Skeletal muscle tissue (tissue), 4 donors: ENCODE measurements around the gene FLYWCH1. TPM values are rescaled to one million over a fixed set of nuclear protein-coding genes. Genes with fewer than 3 reads are reported as not detected.
"Not testable (repeated sequence)": the region's sequence is repeated elsewhere in the genome, so short reads cannot be mapped to it uniquely, and the experiment has no call there.

Experiments used
- H3K27ac ChIP-seq: one replicate; pipeline ENCODE4 v1.7.0; 2013; ENCODE audit warnings: mild to moderate bottlenecking, low read depth, low read length, inconsistent platforms
- H3K27me3 ChIP-seq, 3 donors: one replicate each; pipeline ENCODE4 v1.7.0; 2013; ENCODE audit warnings: low read length in 3 of 3; ENCODE audit not compliant: control insufficient read depth in 3 of 3, insufficient read depth in 3 of 3
- H3K36me3 ChIP-seq, 3 donors: one replicate each; pipeline ENCODE4 v1.7.0; 2013; ENCODE audit warnings: low read length in 3 of 3; ENCODE audit not compliant: control insufficient read depth in 3 of 3, insufficient read depth in 3 of 3
- H3K4me1 ChIP-seq, 3 donors: one replicate each; pipeline ENCODE4 v1.7.0; 2013; ENCODE audit warnings: low read length in 3 of 3, mild to moderate bottlenecking in 3 of 3; ENCODE audit not compliant: control insufficient read depth in 3 of 3, insufficient read depth in 3 of 3
- H3K4me3 ChIP-seq, 3 donors: one replicate each; pipeline ENCODE4 v1.7.0; 2013; ENCODE audit warnings: low read length in 3 of 3
- H3K9ac ChIP-seq, 3 donors: one replicate each; pipeline ENCODE4 v1.7.0; 2013; ENCODE audit warnings: low read length in 3 of 3, mild to moderate bottlenecking in 3 of 3, moderate library complexity in 2 of 3, low read depth in 1 of 3
- H3K9me3 ChIP-seq, 3 donors: one replicate each; pipeline ENCODE4 v1.7.0; 2013; ENCODE audit warnings: low read length in 3 of 3; ENCODE audit not compliant: control insufficient read depth in 3 of 3
- total RNA-seq: library from RNA; depleted of rRNA; stranded (reverse); fragments of >200 nt; gene quantifications from one replicate; pipeline ENCODE4 v1.2.3, GENCODE V29; 2014
- donor health status: Osteomylitis.

FLYWCH1 gene
- total RNA-seq, 1 donor from 2014 or later, result 11.0 TPM

DNA sequence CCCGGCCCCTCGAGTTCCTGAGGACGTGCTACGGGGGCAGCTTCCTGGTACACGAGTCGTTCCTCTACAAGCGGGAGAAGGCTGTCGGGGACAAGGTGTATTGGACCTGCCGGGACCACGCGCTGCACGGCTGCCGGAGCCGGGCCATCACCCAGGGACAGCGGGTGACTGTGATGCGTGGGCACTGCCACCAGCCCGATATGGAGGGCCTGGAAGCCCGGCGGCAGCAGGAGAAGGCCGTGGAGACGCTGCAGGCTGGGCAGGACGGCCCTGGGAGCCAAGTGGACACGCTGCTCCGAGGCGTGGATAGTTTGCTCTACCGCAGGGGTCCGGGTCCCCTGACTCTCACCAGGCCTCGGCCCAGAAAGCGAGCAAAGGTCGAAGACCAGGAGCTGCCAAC lies 21.4 kb downstream of the FLYWCH1 start:
- no peak overlapping the region for H3K27ac ChIP-seq
- no peaks in the 10 kb centered on the region for H3K9me3 ChIP-seq
- peaks cover 43 to 56% (median 49%) of the 10 kb centered on the region in 3 donors for H3K36me3 ChIP-seq
- no peaks in the 10 kb centered on the region for H3K27me3 ChIP-seq
- peaks cover 0 to 7% (median 0%) of the 10 kb centered on the region in 3 donors for H3K4me1 ChIP-seq
- no peak overlapping the region for H3K4me3 ChIP-seq
- H3K9ac ChIP-seq, result no peak overlapping the region

DNA sequence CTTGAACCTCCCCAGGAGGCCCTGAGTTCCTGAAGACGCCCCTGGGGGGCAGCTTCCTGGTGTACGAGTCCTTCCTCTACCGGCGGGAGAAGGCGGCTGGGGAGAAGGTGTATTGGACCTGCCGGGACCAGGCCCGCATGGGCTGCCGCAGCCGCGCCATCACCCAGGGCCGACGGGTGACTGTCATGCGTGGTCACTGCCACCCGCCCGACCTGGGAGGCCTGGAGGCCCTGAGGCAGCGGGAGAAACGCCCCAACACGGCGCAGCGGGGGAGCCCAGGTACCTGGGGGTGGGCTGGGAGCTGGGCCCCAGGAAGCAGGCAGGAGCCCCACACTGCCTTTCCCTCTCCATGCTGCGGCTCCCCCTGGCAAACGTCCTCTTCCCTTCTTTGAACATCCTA lies 22.0 kb downstream of the FLYWCH1 start:
- Histone ChIP-seq H3K9ac (no peak overlapping the region), H3K36me3 (peaks cover 46 to 58% (median 51%) of the 10 kb centered on the region in 3 donors), H3K27ac (no peak overlapping the region), H3K4me3 (no peak overlapping the region), H3K27me3 (no peaks in the 10 kb centered on the region), H3K9me3 (no peaks in the 10 kb centered on the region), H3K4me1 (peaks cover 0 to 6% (median 0%) of the 10 kb centered on the region in 3 donors)

DNA sequence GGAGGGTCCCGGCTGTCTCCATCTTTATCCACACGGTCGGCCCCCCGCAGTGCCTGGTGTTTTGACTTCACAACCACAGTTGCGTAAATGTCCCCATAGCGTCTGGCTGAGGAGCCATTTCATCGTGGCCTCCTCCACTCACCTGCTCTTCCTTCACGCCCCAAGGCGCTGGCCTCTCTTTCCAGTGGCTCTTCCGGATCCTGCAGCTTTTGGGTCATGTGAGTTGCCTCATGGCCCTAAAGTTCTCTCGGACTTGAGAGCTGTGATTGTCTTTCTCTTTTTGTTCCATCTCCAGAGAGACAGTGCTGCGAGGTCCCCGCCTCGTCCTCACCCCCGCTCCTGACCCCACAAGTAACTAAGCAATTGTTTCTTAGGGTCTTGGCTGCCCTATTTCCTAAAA lies 22.7 kb downstream of the FLYWCH1 start:
- no peak overlapping the region for H3K27ac ChIP-seq
- H3K4me3 ChIP-seq, result no peak overlapping the region
- H3K36me3 ChIP-seq, result peaks cover 48 to 59% (median 57%) of the 10 kb centered on the region in 3 donors
- H3K27me3 ChIP-seq, result no peaks in the 10 kb centered on the region
- H3K9ac ChIP-seq, result no peak overlapping the region
- H3K9me3 ChIP-seq, result no peaks in the 10 kb centered on the region
- peaks cover 0 to 3% (median 0%) of the 10 kb centered on the region in 3 donors for H3K4me1 ChIP-seq

GRCh38 chr16:2936436-2937011 lies 24.8 kb downstream of the FLYWCH1 start:
- Histone ChIP-seq H3K27me3 (no peaks in the 10 kb centered on the region), H3K9ac (no peak overlapping the region), H3K27ac (no peak overlapping the region), H3K4me3 (no peak overlapping the region), H3K9me3 (no peaks in the 10 kb centered on the region), H3K36me3 (peaks cover 56 to 61% (median 58%) of the 10 kb centered on the region in 3 donors), H3K4me1 (peaks cover 0 to 3% (median 0%) of the 10 kb centered on the region in 3 donors)

- Histone ChIP-seq H3K27me3 (no peaks in the 10 kb centered on the region), H3K4me1 (peaks cover 0 to 3% (median 0%) of the 10 kb centered on the region in 3 donors), H3K9me3 (no peaks in the 10 kb centered on the region), H3K4me3 (no peak overlapping the region), H3K9ac (no peak overlapping the region), H3K36me3 (peaks cover 57 to 65% (median 58%) of the 10 kb centered on the region in 3 donors), H3K27ac (no peak overlapping the region)
Measured at GRCh38 chr16:2937170-2937569, 25.4 kb downstream of the FLYWCH1 start.

DNA sequence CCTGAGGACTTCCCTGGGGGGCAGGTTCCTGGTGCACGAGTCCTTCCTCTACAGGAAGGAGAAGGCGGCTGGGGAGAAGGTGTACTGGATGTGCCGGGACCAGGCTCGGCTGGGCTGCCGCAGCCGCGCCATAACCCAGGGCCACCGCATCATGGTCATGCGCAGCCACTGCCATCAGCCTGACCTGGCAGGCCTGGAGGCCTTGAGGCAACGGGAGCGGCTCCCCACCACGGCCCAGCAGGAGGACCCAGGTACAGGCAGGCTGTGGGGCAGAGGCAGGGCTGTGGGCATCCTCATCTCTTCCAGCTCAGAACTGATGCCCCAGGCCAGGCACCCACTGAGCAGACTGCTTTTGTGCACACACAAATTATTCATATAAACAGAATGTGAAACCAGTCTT lies 26.5 kb downstream of the FLYWCH1 start:
- Histone ChIP-seq H3K27me3 (no peaks in the 10 kb centered on the region), H3K4me3 (no peak overlapping the region), H3K36me3 (peaks cover 54 to 63% (median 62%) of the 10 kb centered on the region in 3 donors), H3K27ac (no peak overlapping the region), H3K4me1 (peaks cover 0 to 3% (median 0%) of the 10 kb centered on the region in 3 donors), H3K9me3 (no peaks in the 10 kb centered on the region), H3K9ac (no peak overlapping the region)

DNA sequence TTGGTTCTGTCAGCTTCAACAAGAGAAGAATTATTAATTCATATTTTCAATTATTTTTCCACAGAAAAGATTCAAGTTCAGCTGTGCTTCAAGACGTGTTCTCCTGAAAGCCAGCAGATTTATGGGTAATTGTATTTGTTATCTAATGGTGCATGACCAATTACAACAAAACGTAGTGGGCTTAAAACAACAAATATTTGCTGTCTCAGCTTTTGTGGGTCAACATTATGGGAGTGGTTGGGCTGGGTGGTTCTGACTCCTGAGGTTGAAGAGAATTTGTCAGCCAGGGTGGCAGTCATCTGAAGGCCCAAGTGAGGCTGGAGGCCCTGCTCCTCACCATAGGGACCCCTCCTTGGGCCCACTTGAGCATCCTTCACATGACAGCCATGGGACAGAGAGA lies 28.2 kb downstream of the FLYWCH1 start:
- Histone ChIP-seq H3K9ac (no peak overlapping the region), H3K4me3 (no peak overlapping the region), H3K9me3 (no peaks in the 10 kb centered on the region), H3K27me3 (no peaks in the 10 kb centered on the region), H3K36me3 (peaks cover 43 to 62% (median 56%) of the 10 kb centered on the region in 3 donors), H3K4me1 (peaks cover 0 to 3% (median 0%) of the 10 kb centered on the region in 3 donors), H3K27ac (no peak overlapping the region)

DNA sequence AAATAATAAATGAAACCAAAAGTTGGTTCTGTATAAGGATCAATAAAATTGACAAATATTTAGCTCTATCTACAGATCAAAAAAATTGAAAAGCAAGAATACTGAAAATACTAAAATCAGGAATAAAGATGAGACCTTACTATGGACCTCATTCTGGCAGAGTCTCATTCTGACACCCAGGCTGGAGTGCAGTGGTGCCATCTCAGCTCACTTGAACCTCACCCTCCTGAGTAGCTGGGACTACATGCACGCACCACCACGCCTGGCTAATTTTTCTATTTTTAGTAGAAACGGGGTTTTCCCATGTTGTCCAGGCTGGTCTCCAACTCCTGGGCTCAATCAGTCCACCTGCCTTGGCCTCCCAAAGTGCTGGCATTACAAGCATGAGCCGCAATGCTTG lies 30.3 kb downstream of the FLYWCH1 start:
- no peaks in the 10 kb centered on the region for H3K9me3 ChIP-seq
- H3K27ac ChIP-seq, result no peak overlapping the region
- H3K9ac ChIP-seq, result no peak overlapping the region
- peaks cover 38 to 50% (median 44%) of the 10 kb centered on the region in 3 donors for H3K36me3 ChIP-seq
- no peak overlapping the region for H3K4me3 ChIP-seq
- H3K4me1 ChIP-seq, result peaks cover 0 to 3% (median 0%) of the 10 kb centered on the region in 3 donors
- H3K27me3 ChIP-seq, result no peaks in the 10 kb centered on the region

- H3K36me3 ChIP-seq, result peaks cover 26 to 39% (median 35%) of the 10 kb centered on the region in 3 donors
- H3K9me3 ChIP-seq, H3K4me1 ChIP-seq, H3K27ac ChIP-seq, H3K9ac ChIP-seq, H3K4me3 ChIP-seq, H3K27me3 ChIP-seq: not testable (repeated sequence)
Measured at GRCh38 chr16:2943716-2944115, 32.0 kb downstream of the FLYWCH1 start.

- Histone ChIP-seq H3K27me3 (no peaks in the 10 kb centered on the region), H3K9ac (no peak overlapping the region), H3K27ac (no peak overlapping the region), H3K4me1 (peaks cover 15 to 24% (median 20%) of the 10 kb centered on the region in 3 donors), H3K4me3 (no peak overlapping the region), H3K36me3 (peaks cover 9 to 27% (median 27%) of the 10 kb centered on the region in 3 donors), H3K9me3 (no peaks in the 10 kb centered on the region)
Measured at GRCh38 chr16:2946649-2947048, 34.9 kb downstream of the FLYWCH1 start.
